ENCODE results near the gene PREX1. TPM values are rescaled to one million over a fixed set of nuclear protein-coding genes. Genes with fewer than 3 reads are reported as not detected.

PREX1 gene
- total RNA-seq, 1 experiment from 2014 or later = 3.3 TPM

DNA sequence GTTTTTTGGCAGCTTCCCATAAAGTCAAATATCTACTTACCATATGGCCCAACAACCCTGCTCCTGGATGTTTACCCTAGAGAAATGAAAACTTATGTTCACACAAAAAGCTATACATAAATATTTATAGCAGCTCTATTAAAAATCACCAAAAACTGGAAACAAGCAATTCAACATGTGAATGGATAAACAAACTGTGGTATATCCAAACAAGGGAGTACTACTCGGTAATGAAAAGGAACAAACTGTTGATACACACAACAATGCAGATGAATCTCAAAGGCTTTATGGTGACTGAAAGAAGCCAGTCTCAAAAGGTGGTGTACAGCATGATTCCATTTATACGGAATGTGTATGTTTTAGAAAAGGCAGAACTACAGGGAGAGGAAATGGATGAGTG lies 48.4 kb downstream of the PREX1 start:
- H3K27ac ChIP-seq = no peak overlapping the region
- H3K79me2 ChIP-seq (ENCODE audit: low read depth) = no peaks in the 10 kb centered on the region
- H3K36me3 ChIP-seq (ENCODE audit: low read depth) = no peaks in the 10 kb centered on the region
- intact Hi-C loops (cut with micrococcal nuclease; ENCODE audit: unreplicated experiment) = no loop called here
- H3K4me3 ChIP-seq = no peak overlapping the region
- H3F3A ChIP-seq (ENCODE audit: insufficient read depth, low read depth) = no peaks in the 10 kb centered on the region
- POLR2A ChIA-PET (ENCODE audit: unreplicated experiment) = no interaction called here
- TF ChIP-seq EZH2 (IDR thresholded peaks at IDR 0.05; ENCODE audit: low read depth) = no peak
- TF ChIP-seq, protein P1, sequence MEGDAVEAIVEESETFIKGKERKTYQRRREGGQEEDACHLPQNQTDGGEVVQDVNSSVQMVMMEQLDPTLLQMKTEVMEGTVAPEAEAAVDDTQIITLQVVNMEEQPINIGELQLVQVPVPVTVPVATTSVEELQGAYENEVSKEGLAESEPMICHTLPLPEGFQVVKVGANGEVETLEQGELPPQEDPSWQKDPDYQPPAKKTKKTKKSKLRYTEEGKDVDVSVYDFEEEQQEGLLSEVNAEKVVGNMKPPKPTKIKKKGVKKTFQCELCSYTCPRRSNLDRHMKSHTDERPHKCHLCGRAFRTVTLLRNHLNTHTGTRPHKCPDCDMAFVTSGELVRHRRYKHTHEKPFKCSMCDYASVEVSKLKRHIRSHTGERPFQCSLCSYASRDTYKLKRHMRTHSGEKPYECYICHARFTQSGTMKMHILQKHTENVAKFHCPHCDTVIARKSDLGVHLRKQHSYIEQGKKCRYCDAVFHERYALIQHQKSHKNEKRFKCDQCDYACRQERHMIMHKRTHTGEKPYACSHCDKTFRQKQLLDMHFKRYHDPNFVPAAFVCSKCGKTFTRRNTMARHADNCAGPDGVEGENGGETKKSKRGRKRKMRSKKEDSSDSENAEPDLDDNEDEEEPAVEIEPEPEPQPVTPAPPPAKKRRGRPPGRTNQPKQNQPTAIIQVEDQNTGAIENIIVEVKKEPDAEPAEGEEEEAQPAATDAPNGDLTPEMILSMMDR (conservative IDR thresholded peaks at IDR 0.05) = no peak
- peaks cover 16% of the 10 kb centered on the region; the same call in 1 of the 2 replicates for H3K27me3 ChIP-seq (ENCODE audit: insufficient read depth, low read depth)
- no peaks in the 10 kb centered on the region for H3K9me2 ChIP-seq (ENCODE audit: insufficient read depth)
- no peaks in the 10 kb centered on the region for H4K20me1 ChIP-seq (ENCODE audit: insufficient read depth)
- no TSS peak for BruUV-seq (replicated peaks)
- no peak for DNase-seq
- CTCF ChIA-PET = no interaction called here
- H3K4me1 ChIP-seq (replicated peaks; ENCODE audit: insufficient read depth) = no peaks in the 10 kb centered on the region
- no peak overlapping the region for H2AFZ ChIP-seq
- 0 out of 2 replicates have a peak, but pooled peaks cover 5% of the 10 kb centered on the region for H3K9me3 ChIP-seq (ENCODE audit: insufficient read depth, low read depth)
- no peak overlapping the region for H3K4me2 ChIP-seq

DNA sequence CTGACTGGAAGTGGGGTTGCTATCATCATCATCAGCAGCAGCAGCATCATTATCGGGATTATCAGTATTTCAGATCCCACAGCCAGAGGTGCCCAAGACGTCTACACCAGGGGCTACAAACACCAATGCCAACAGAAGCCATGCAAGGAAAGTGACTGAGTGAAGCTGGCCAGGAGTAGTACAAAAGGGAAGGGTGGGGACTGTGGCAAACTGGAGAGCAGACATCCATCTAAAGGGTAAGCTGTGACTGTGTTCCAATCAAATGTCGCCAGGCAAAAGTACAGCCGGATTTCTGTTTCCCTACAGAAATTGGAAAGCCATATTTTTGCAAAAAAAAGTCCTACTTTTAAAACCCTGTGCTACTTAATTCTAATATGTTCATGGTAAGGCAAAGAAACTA lies 50.0 kb downstream of the PREX1 start:
- no peaks in the 10 kb centered on the region for H3K36me3 ChIP-seq (ENCODE audit: low read depth)
- POLR2A ChIA-PET (ENCODE audit: unreplicated experiment) = no interaction called here
- CTCF ChIA-PET = no interaction called here
- TF ChIP-seq EZH2 (IDR thresholded peaks at IDR 0.05; ENCODE audit: low read depth) = no peak
- TF ChIP-seq, protein P1 (conservative IDR thresholded peaks at IDR 0.05) = no peak
- no peaks in the 10 kb centered on the region for H3K79me2 ChIP-seq (ENCODE audit: low read depth)
- H4K20me1 ChIP-seq (ENCODE audit: insufficient read depth) = no peaks in the 10 kb centered on the region
- H3K9me3 ChIP-seq (ENCODE audit: insufficient read depth, low read depth) = 0 out of 2 replicates have a peak, but pooled peaks cover 5% of the 10 kb centered on the region
- H3K27ac ChIP-seq = no peak overlapping the region
- H3K9me2 ChIP-seq (ENCODE audit: insufficient read depth) = no peaks in the 10 kb centered on the region
- no peak for DNase-seq
- H3K4me3 ChIP-seq = no peak overlapping the region
- intact Hi-C loops (cut with micrococcal nuclease; ENCODE audit: unreplicated experiment) = no loop called here
- no peaks in the 10 kb centered on the region; the same call in 1 of the 2 replicates for H3F3A ChIP-seq (ENCODE audit: insufficient read depth, low read depth)
- H3K27me3 ChIP-seq (ENCODE audit: insufficient read depth, low read depth) = peaks cover 16% of the 10 kb centered on the region; the same call in 1 of the 2 replicates
- no peak overlapping the region for H3K4me2 ChIP-seq
- H3K4me1 ChIP-seq (replicated peaks; ENCODE audit: insufficient read depth) = no peaks in the 10 kb centered on the region
- no peak overlapping the region for H2AFZ ChIP-seq
- BruUV-seq (replicated peaks) = no TSS peak

DNA sequence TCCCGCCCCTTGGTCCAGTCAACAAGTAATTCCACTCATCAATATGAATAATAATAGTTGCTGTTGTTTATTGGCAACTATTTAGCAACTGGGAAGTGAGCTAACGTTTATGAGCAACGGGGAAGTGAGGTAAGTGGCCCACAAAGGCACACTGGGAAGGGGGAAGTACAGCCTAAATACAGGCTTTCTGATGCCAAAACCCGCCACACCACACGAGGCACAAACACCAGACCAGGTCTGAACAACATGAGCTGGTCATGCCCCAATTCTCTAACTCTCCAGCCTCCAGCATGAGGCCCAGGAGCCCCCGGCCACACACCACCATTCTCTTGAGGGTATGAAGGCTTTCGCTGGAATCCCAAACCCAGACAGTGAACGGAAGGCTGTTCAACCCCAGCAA lies 50.8 kb downstream of the PREX1 start:
- DNase-seq = no peak
- Histone ChIP-seq H3K36me3 (ENCODE audit: low read depth) (no peaks in the 10 kb centered on the region), H2AFZ (no peak overlapping the region), H3K27me3 (ENCODE audit: insufficient read depth, low read depth) (peaks cover 16% of the 10 kb centered on the region; the same call in 1 of the 2 replicates), H3K9me2 (ENCODE audit: insufficient read depth) (no peaks in the 10 kb centered on the region), H3F3A (ENCODE audit: insufficient read depth, low read depth) (no peaks in the 10 kb centered on the region; the same call in 1 of the 2 replicates), H3K9me3 (ENCODE audit: insufficient read depth, low read depth) (0 out of 2 replicates have a peak, but pooled peaks cover 5% of the 10 kb centered on the region), H3K4me3 (no peak overlapping the region), H3K4me1 (replicated peaks; ENCODE audit: insufficient read depth) (no peaks in the 10 kb centered on the region), H4K20me1 (ENCODE audit: insufficient read depth) (no peaks in the 10 kb centered on the region), H3K4me2 (no peak overlapping the region), H3K79me2 (ENCODE audit: low read depth) (no peaks in the 10 kb centered on the region), H3K27ac (no peak overlapping the region)
- no TSS peak for BruUV-seq (replicated peaks)
- ChIA-PET CTCF (no interaction called here), POLR2A (ENCODE audit: unreplicated experiment) (no interaction called here)
- TF ChIP-seq, protein P1 (conservative IDR thresholded peaks at IDR 0.05) = no peak
- TF ChIP-seq EZH2 (IDR thresholded peaks at IDR 0.05; ENCODE audit: low read depth) = no peak
- intact Hi-C loops (cut with micrococcal nuclease; ENCODE audit: unreplicated experiment) = no loop called here

Measured in PC-9 (cell line).